DOHH2 (cell line): ENCODE measurements around the gene CACNA1E.

Experiments used
- EZH2phosphoT487 ChIP-seq: fragments of 200-600 bp; sonication (generic); IDR thresholded peaks from 2 replicates; pipeline ENCODE4 v1.6.1; 2017; ENCODE audit warnings: borderline replicate concordance, mild to moderate bottlenecking, antibody characterized with exemption, low read length, moderate library complexity, mixed read lengths
- TF ChIP-seq, protein P1 (sequence below): fragments of 200-600 bp; sonication (generic); IDR thresholded peaks from one replicate; pipeline ENCODE4 v1.5.1; 2014; ENCODE audit warnings: antibody characterized with exemption, mild to moderate bottlenecking, low read depth, low read length; ENCODE audit not compliant: poor library complexity, severe bottlenecking

DNA sequence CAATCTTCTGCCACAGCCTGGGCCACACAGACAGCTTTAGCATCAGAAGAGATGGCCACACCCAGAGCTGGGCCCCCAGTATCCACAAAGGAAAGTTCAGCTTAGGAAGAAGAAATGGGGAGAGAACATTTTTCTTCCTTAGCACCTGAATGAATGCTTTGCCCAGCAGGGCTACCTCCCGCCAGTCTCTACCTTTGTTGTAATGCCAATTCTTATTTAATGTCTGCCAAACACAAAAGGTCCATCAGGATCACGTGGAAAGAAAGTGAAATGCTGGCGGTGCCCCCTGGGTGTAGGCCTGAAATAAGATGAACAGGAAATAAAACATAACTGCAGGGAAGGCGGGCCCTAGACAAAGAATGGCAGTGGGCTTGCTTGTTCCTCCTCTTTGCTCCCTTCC is 125.6 kb downstream of the CACNA1E start:
- TF ChIP-seq, protein P1, sequence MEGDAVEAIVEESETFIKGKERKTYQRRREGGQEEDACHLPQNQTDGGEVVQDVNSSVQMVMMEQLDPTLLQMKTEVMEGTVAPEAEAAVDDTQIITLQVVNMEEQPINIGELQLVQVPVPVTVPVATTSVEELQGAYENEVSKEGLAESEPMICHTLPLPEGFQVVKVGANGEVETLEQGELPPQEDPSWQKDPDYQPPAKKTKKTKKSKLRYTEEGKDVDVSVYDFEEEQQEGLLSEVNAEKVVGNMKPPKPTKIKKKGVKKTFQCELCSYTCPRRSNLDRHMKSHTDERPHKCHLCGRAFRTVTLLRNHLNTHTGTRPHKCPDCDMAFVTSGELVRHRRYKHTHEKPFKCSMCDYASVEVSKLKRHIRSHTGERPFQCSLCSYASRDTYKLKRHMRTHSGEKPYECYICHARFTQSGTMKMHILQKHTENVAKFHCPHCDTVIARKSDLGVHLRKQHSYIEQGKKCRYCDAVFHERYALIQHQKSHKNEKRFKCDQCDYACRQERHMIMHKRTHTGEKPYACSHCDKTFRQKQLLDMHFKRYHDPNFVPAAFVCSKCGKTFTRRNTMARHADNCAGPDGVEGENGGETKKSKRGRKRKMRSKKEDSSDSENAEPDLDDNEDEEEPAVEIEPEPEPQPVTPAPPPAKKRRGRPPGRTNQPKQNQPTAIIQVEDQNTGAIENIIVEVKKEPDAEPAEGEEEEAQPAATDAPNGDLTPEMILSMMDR: no peak
- no peak for TF ChIP-seq EZH2phosphoT487
